ENCODE measurements around the gene KCNIP4.
A peak's percentile ranks its signal among the peaks of the same experiment; 100 is the strongest.
"Not testable (repeated sequence)": the region's sequence is repeated elsewhere in the genome, so short reads cannot be mapped to it uniquely, and the experiment has no call there.

KCNIP4 gene

DNA sequence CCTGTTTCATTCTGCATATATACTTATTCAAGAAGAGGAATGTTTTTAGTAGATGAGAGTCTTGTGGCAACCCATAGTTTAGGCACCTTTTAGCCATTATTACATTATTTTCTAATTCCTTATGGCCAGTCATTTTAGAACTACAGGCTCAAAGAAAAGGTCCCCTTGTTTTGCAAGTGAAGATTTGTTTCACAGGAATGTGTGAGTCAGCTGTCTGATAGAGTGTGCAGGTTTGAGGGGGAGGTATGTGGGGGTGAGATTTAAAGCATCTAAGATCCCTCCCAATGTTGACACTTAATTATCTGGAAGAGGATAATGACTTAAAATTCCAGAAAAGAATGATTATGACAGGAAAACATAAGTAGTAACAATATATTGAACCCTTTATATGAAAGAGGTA, 495.6 kb downstream of the KCNIP4 start:
- DNase-seq: no peak

DNA sequence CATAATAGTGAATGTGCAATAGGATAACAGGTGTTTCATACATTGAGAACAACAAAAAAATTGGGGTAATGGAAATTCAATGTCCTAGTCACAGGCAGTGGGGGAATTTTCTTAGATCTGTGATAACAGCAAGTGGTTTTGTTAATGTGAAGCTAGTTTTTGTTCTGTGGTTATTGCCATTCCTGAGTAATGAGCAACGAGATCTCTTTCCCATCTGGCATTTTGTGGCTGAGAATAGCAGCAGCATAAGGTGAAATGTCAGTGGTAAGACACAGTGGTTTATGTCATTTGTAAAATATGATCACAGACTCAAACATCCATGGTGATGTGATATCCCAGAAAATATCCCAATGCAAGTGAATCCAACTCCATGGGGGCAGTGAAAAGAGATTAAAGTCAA, 497.5 kb downstream of the KCNIP4 start:
- DNase-seq: no peak

DNA sequence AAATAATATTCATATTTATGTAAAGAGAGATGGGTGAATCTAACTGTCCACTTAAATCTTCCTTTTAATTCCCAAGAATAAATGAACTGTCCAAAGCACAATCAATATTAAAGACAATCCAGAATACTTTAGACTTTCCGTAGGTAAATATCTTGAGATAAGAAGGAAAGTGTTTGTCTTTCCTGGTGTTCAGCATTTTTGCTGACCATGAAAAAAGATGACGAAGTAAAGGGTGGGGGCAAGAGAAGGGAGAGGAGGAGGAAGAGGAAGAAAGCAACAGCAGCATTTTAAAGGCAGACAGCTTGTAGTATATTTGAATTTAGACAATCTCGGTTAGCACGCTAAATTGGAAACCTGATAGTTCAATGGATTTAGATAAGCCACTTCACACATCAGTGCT, 498.2 kb downstream of the KCNIP4 start:
- DNase-seq: no peak

DNA sequence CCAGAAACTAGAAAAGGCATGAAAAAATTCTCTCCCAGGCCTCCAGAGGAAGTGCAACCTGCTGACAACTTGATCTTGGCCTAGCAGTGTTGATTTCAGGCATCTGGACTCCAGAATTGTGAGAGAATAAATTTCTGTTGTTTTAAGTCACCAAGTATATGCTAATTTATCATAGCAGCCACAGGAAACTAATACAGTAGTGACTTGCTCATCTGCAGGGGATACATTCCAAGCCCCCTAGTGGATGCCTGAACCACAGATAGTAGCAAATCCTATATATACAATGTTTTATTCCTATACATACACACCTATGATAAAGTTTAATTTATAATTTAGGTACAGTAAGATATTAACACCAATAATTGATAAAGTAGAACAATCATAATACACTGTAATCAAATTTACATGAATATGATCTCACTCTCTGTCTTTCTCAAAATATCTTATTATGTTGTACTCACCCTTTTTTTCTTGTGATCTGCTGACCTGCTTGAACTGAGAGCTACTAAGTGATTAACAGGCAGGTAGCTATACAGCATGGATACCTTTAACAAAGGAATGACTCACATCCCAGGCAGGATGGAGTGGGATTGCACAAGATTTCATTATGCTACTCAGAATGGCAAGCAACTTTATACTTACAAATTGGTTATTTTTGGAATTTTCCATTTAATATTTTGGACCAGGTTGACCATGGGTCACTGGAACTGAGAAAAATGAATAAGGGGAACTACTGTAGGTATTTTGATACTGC, 501.1 kb downstream of the KCNIP4 start:
- DNase-seq: no peak

DNA sequence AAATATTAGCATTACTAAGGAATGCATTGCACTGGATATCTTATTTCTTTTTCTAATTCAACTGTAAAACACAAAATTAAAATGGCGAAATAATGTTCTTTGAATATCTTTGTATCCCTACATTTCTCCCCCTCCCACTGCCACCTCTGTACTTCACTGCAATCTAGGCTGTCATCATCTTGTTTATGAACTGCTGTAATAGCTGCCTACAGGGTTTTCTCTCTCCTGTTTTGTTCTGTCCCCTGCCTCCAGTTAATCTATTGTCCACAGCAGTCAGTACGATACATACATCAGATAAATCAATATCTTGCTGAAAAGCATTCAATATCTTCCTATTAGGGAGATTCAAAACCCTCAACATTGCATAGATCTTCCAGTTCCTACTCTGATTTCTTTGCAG, 528.4 kb downstream of the KCNIP4 start:
- no peak for DNase-seq

DNA sequence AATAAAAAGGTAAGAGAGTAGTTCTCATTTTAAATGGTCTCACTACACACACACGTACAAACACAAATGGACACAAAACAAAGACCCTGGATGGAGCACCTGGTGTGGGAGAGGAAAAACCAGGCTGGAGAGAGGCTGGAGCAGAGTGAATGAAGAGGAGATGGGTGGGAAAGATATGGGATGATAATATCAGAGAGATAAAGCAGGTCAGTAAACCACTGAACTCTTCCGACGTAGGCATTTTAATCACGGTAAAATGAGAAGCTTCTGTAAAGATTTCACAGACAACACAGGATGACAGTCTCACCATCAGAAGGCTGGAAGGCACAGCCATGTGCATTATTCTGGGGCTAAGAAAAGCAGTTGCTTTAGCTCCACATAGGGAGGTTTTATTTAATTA, 532.8 kb downstream of the KCNIP4 start:
- DNase-seq: no peak

DNA sequence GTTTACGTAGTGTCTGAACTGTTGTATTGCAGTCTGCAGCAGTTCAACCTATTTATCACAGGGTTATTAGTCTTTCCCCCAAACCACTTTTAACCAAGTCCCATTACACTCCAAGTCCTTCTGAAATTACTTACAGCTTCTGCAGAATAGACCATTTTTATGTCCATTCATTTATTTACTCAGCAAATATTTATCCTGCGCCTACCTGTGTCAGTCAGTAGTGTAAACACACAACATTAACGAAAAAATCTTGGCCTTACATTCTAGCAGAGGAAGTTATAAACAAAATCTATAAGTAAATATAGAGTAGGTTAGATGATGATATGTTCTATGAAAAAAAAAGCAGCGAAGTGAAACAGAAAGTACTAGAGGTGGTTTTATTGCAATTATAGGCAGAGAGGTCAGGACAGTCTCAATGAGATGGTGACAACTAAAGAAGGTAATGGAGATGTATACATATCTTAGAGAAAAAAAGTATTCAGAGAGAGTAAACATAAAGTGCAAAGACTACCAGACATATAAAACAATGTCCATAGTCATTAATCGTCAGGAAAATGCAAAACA, 534.7 kb downstream of the KCNIP4 start:
- no peak for DNase-seq

DNA sequence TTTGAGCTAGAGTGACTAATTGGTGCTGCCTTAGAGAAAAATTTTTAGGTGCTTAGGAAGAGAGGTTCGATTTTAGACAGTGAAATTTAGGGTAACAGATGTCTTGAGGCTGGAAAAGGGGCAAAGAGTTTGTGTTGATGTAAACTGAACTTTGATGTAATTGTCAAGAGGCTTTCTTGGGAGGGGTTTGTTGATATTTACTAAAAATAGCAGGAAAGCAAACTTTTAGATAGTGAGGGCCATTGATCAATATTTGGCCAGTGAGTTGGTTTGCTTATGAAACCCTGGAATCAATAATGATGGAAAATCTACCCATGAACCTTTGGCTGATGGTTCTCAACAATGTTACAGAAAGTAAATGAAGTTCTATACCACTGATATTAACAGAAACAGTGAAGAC, 537.5 kb downstream of the KCNIP4 start:
- DNase-seq: no peak

DNA sequence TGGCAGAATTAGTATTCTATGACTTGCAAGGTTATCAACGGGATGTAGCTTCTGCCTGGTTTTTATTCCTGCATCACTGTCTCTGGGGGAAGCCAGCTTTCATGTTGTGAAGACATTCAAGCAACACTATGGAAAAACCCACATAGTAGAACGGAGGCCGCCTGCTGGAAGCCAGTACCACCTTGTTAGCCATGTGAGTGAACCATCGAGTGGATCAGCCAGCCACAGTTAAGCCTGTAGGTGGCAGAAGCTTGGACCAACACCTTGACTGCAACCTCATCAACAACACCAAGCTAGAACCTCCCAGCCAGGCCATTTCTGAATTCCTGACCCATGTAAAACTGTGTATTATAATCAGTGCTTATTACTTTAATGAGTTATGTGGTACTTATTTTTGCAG, 538.2 kb downstream of the KCNIP4 start:
- DNase-seq: no peak

DNA sequence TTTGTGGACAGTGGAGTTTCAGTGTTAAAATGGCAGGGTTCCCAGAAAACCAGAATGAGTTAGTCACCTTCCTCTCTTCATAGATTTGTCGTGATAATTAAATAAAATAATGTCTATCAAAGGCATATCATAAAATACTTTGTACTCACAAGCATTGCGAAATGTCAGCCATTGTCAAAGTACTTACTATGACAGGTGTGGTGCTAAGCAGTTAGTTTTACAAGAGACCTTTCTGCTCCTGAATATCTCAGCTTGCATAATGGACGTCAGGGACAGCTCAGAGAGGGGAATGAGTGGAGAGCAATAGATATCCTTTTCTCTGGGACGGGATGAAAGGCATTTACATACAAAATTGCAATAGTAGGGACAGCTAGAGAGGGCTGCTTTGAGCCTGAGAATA, 560.9 kb downstream of the KCNIP4 start:
- no peak for DNase-seq

DNA sequence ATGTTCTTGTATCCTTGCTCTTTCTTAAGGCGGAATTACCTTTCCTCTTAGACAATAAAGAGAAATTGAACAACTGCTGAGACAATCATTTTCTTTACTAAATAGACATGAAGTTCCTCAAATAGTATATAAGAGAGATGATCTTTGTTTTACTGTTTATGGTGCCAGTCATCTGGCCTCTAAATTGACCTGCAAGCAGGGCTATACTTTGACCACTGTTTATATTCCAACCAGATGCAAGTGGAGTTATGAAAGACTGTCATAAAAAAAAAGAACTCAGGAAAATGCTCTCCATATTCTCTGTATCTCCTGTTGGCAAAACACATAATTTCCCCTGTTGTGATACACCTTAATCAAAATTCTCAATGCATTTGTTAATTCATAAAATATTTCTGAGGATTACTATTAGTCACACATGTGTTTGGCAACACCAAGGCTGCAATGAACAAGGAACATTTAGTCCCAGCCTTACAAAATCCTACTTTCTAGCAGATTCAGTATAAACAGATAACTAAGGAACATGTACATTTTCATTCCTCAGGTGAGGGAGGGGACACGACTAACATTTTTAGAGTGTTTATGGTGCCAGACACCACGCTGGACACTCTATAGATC, 562.3 kb downstream of the KCNIP4 start:
- no peak for DNase-seq

DNA sequence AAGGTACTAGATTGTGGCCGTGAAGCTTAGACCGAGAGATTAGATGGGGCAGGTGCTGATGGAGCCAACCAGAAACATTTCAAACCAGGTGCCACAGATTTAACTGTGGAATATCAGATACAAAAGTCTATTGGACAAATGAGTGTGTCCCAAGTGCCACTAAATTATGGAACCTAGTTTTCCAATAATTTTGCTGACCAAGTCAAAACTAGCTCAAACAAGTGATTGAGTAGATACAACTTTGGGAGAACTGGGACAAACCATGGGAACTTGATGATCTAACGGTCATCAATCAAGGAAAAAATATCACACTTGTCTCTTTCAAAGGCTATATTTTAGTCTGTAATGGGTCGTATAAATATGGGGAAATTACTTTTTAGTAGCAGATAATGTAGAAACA, 562.9 kb downstream of the KCNIP4 start:
- no peak for DNase-seq

DNA sequence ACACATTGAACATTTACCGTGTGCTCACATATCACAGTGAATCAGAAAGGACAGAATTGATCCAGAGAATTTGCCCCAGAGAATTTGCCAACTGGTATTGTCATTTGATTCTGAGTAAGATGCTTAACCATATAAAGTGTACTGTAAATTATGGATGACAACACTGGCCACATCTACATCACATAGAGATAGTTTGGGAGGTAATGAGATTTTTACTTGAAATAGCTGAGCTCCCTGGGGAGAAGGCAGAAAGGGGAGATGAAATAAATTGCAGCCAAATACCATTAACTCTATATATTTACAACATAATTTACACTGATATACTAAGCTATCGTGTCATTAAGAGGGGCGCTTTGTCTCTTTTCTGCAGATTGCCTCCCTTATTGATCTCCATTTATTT, 564.0 kb downstream of the KCNIP4 start:
- peak; percentile 28 for DNase-seq

DNA sequence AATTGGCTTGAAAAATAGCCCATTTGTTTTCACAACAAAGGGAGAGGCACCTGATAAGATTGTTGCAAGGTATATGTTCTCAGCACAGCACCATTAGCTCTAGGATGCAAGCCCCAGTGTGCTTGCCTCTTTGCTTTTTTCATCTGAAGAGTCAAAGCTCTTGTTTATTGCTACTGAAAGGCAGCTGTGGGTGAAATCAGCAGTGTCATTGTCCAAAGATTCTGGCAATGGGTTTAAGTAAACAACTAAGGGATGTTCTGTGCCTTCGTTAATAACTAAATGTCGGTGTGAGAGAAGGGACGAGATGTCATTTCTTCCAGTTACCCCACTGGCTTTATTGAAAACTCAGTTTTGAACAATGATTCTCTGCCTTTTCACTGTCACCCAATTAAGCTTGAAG, 567.7 kb downstream of the KCNIP4 start:
- no peak for DNase-seq

DNA sequence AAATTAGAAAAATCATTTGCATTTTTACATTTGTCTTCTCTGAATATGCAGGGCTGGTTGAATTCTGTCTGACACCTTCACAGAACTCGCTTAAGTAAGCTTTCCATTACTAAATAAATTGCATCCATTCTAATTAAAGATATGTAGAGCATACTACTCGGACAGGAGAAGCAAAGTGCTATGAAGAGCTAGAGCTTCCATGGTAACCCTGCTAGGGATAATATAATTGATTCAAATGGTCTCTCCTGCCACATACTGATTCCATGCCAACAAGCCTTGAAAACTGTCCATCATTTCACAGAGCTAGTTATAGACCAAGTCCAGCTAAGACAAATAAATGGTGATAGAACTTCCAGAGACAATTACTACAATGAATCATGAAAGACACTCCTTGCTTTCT, 571.5 kb downstream of the KCNIP4 start:
- no peak for DNase-seq

DNA sequence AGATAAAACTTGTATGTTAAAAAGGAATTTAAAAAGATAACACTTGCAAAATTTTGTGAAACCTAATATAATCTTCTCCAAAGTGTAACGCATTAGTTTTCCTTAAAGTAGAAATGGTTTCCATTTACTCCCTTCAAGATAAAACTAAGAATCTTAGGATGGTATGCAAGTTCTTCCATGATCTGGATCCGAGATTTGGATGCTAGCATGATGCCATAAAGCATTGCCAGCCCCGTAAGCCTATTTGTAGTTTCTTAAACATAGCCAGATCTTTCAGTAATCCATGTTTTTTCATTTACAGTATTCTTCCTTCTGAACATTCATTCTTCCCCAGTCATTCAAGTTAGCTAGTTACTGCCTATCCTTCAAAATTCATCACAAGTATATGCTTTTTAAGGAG, 572.4 kb downstream of the KCNIP4 start:
- no peak for DNase-seq

DNA sequence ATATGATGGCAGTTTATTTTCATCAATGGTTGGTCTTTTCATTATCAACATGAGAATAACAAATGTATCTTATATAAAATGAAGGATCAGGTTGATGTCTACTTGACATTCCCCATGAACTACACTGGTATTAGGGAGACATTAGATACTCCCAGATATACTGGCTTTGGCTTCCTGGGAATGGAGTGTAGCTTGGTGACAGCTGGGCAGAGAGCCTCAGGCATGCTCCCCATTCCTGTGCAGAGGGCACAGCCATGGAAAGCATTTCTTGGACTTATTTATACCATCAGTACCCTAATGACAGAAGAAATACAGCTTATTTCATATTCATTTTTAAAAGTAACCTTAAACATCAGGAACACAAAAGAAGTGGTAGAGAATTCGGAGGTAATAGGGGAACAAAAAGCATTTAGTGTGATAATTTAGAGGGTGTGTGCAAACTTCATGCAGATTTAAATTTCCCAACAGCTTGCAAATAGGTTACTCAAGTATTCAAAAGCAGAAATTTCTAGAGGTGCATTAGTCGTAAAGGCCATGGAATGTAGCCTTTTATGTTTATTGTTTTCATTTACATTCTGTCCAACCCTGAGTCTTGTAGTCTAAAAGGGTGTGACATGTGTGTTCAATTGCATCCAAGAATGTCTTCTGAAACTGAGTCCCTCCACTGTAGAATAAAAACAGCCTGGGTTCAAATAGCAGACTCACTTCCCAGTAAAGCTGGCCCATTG, 573.8 kb downstream of the KCNIP4 start:
- DNase-seq: no peak

DNA sequence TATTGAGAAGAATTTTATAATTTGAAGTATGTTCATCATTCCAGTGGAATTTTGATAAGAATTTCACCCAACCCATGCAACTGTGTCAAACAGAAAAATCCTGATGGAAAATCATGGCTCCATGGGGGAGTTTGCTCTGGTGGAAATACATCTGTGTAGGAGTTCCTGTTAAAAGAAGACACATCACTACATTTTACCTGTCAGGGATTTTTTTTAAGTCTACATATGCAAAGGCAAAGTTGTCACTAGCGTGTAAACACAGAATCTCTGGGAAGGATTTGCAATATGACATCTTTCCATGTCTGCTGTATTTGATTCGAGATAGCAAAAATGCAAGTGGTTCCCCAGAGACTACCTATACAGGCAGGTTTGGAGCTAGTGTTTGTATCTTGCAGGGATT, 581.0 kb downstream of the KCNIP4 start:
- DNase-seq: no peak

DNA sequence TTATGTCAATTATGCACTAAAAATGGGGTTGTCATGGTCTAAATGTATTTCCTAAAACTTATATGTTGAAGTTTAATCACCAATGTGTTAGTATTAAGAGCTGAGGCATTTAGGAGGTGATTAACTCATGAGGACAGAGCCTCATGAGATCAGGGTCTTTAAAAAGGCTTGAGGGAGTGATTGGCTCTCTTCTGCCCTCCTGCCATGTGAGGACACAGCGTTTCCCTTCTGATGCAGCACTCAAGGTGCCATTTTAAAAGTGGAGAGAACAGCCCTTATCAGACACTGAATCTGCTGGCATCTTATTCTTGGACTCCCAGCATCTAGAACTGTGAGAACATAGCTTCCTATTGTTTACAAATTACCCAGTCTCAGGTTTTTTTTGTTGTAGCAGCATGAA, 581.7 kb downstream of the KCNIP4 start:
- DNase-seq: no peak

DNA sequence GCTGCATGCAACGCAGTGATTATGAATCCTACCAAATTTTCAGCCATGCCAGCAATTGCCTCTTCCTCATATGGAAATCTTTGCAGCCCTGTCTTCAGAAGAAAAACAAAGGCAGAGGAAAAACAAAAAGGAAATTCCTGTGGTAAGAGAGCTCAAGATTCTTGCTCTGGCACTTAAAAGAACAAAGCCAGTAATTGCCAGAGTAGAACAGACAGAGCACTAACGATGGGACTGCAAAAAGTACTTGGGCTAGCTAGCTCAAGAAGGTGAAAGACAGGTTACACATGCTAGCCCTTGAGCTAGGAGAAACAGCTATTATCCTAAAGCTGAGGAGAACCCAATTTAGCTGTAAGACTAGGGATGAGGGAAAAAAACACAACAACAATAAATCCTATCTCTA, 582.3 kb downstream of the KCNIP4 start:
- peak; percentile 5 for DNase-seq

DNA sequence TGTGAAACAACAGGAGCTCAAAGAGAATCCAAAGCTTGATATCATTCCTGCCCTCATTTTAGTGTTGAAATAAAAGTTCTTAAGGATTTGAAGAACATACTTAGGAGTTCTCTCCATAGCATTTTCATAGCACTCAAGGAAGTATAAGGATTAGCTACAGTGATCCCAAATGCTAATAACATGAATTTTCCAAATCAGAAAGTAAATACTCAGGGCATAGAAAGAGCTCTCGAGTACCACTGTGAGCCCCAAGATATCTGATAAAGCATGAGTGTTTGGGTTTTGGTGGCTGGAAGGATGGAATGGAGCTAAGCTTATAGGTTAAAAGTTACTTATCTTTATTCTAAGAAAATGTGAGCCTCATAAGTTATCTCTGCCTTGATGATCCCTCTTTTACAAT, 584.9 kb downstream of the KCNIP4 start:
- DNase-seq: no peak

DNA sequence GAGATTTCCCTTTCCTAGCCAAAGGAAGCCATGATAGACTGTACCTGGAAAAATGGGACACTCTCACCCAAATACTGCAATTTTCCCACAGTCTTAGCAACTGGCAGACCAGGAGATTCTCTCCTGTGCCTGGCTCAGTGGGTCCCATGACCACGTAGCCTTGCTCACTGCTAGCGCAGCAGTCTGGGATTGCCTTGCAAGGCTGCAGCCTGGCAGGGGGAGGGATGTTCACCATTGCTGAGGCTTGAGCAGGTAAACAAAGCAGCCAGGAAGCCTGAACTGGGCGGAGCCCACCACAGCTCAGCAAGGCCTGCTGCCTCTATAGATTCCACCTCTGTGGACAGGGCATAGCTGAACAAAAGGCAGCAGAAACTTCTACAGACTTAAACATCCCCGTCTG, 596.2 kb downstream of the KCNIP4 start:
- not testable (repeated sequence) for DNase-seq

DNA sequence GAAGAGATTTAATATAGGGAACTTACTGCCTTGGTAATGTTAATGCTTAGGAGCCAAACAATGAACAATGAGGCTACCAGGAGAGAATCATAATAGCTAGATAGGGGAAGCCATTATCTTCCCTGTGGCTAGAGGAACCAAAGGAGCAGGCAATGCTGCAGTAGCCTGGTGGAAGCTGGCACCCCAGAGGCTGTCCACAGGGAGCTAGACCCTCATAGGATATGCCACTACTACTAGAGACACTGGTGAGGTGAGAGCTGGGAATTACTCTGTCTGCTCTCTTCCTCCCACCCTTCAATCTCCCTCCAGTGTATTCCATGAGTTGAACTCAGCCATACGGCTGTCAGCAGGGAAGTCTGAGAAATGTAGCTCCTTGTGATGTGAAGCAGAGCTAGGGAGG, 601.4 kb downstream of the KCNIP4 start:
- DNase-seq: no peak
